NCI-H187 (cell line): ENCODE measurements around the gene TYK2.
"Not testable (repeated sequence)": the region's sequence is repeated elsewhere in the genome, so short reads cannot be mapped to it uniquely, and the experiment has no call there.

Experiments used
- DNase-seq, 2 experiments: peaks; one replicate each; lab custom pipeline; 2025; lab: John Stamatoyannopoulos, UW

TYK2 gene

DNA sequence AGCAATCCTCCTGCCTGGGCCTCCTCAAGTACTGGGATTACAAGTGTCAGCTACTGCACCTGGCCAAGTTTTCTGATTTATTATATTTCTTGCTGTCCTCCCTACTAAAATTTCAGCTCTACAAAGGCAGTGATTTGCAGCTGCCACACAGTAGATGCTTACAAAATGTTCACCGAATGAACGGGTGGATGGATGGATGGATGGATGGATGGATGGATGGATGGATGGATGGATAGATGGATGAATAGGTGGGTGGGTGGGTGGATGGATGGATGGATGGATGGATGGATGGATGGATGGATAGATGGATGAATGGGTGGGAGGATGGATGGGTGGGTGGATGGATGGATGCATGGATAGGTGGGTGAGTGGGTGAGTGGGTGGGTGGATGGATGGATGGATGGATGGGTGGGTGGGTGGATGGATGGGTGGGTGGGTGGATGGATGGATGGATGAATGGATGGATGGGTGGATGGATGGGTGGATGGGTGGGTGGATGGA, 3.2 kb downstream of the TYK2 start:
- DNase-seq, result not testable (repeated sequence)

DNA sequence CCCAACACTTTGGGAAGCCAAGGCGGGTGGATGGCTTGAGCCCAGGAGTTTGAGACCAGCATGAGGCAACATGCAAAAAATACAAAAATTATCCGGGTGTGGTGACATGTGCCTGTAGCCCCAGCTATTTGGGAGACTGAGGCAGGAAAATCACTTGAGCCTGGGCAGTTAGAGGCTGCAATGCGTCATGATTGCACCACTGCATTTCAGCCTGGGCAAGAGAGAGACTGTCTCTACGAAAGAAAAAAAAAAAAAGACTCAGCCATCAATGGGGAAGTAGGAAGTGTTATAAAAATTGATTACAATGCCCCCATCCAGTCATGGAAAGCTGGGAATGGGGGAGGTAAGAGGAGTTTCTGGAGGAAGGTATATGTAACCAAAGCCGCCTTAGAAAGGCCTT, 5.4 kb downstream of the TYK2 start:
- no peak for DNase-seq

DNA sequence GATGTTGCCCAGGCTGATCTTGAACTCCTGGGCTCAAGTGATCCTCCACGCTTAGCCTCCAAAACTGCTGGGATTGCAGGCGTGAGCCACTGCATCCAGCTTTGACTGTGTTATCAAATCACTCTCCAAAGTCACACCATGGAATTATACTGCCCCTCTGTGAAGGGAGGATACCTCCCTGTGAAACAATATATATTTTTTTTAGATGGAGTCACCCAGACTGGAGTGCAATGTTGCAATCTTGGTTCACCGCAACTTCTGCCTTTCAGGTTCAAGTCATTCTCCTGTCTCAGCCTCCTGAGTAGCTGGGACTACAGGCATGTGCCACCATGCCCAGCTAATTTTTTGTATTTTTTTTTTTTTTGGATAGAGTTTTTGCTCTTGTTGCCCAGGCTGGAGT, 7.7 kb downstream of the TYK2 start:
- no peak for DNase-seq

DNA sequence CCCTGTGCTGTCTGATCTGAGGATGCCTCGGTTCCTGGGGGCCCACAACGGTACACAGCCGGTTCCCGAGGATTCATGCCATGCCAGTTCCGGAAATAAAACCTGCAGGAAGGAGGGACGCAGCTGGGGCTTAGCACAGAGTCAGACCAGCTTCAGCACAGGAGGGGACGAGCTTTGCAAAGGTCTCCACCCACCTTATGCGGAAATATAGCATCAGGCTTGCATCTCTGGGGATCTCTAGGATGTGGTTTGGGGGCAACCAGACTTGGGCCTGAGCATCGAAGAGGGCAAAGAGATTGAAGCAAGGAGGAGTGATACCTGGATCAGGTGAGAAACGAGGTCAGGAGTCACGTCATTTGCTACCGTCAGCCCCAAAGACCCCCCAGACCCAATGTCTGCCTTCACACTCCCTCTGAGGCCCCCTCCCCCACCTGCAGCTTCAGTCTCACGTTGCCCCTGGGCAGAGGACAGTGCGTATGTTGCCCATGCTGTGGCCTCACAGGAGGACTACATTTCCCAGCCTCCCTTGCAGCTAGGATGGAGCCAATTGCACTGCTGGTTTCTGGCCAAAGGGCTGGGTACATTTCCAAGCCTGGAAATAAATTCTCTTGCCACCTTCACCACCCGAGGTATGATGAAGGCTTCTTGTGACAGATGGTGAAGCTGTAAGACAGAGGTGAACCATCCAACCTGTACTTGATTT, 12.1 kb downstream of the TYK2 start:
- DNase-seq, result no peak

DNA sequence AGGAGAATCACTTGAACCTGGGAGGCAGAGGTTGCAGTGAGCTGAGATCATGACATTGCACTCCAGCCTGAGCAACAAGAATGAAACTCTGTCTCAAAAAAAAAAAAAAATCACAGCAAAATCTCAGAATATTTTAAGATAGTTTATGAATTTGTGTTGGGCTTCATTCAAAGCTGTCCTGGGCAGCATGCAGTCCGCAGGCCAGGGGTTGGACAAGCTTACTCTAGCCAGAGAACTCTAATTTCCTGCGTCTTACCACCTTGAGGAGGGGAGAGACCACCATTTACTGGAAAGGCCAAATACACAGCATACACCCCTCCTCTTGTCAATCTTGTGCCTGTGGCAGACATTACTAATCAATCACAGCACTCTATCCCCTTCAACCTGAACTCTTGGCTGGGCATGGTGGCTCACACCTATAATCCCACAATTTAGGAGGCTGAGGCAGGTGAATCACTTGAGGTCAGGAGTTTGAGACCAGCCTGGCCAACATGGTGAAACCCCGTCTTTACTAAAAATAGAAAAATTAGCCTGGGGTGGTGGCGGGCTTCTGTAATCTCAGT, 13.3 kb downstream of the TYK2 start:
- not testable (repeated sequence) for DNase-seq

DNA sequence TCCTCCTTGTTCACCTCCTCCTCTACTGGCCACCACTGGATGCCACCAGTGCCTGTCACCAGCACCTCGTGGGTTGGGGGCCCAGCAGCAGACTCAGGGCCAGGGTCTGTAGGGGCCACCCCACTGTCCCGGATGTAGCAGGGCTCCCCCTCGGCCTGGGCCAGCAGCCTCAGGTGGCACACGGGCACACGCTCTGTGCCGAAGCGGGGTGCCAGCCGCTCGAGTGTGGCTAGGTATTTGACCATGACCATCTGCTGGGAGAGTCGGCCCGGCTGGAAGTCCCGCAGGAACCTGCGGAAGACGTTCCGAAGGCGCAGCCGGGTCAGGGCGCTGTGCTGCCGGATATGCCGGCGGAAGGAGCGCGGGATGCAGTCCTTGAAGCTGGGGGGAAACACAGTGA, 14.9 kb downstream of the TYK2 start:
- no peak for DNase-seq

DNA sequence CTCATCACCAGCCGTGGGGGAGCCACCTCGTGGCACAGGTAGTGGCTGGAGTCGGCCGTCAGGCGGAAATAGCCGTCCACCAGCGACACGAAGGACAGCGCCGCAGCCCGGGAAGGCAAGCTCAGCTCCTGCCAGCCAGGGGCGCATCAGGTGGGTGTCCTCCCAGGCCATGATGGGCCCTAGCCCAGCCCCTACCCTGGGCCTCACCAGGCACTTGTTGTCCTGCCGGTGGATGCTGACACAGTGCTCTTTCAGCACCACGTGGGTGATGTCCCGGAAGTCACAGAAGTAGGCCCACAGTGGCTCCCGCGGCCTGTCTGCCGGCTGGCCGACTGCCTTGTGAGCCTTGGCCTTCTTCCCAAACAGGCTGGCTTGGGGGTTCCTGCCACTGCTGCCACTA, 15.7 kb downstream of the TYK2 start:
- DNase-seq, result no peak

DNA sequence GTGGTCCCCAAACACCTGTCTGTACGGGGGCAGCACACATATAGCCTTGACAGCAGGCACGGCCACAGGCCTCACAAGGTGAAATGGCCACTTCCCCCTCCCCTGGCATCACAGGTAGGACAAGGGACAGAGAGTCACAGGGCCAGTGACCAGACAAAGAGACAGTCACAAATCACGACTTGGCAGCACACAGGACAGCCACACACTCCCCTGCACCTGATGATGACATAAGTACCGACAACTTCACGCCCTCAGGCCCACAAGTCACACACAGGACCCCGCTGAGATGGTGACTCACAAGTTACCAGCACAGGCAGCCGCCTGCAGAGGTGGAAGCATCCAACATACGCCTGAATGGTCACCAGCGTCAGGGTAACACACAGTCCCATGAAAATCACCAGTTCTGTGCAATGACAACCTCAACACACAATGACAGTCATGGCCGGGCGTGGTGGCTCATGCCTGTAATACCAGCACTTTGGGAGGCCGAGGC, 16.5 kb downstream of the TYK2 start:
- DNase-seq, result no peak

DNA sequence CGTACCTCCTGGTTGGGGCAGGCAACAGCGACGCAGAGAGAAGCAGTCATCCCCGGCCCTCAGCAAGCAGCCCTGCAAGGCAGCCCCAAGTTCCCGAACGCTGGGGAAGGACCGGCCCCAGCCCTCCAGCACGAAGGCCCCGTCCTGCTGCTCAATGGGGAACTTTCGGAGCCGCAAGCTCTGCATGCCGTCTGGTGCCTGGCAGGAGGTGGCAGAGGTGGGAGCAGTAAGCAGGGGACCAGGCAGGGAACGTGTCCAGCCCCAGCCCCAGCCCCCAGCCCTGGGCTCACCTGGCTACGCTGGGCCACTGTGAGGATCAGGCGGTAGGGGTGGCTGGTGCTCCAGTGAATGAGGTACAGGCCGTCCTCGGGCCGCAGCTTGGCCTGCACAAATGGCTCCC, 18.1 kb downstream of the TYK2 start:
- no peak for DNase-seq

DNA sequence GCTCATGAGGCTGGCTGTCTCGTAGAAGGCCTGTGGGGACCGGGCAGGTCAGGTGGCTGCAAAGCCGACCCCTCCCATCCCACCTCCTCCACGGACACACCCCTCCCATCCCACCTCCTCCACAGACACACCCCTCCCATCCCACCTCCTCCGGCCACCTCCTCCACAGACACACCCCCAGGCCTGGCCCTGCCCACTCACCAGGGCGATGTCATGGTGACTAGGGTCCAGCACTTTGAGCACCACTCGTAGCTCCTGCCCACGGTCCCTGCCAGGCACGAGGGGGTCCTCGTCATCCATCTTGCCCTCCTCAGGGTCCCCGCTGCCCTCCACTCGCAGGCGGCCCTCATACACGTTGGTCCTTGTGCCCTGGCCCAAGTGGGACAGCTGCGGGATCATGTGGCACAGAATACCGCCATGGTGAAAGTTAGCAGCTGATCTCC, 18.8 kb downstream of the TYK2 start:
- no peak for DNase-seq

DNA sequence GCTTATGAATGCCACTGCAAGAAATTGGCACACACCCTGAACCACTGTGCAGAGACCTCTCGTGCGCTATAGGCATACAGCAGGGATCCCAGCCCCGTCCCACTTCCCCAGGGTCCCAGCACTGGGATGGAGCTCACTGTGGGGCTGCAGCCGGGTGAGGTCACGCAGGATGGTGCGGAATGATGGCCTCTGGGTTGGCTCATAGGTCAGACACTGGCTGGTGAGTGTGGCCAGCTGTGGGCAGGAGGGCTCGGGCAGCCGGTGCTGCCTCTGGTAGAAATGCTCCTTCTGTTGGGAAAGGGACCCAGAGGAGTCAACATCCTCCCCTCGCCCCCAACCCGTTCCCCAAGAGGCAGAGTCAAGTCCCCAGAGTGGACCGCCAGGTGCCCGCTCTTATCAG, 23.9 kb downstream of the TYK2 start:
- DNase-seq, result no peak

DNA sequence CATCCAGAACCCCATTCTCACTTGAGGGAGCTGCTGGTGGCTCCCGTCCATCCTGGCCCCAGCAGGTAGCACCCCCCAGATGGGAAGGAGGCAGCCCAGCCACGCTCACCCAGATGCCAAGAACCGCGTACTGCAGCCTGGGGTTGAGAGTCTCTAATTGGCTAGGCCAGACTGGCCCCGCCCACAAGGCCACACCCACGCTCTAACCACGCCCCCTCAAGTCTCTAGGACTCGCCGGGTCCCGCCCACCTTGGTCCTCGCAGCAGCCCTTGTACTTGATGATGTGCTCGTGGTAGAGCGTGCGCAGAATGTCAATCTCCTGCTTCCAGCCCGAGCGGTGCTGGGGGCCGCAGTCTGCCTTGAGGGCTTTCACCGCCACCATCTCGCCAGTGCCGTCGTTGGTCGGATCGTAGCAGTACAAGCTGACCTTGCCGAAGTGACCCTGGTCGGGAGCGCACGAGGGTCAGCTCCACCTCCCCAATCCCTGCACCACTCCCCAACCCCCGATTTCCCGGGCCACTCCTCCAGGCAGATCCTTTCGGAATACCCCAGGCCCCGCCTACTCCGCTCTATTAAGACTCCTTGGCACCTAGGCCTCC, 26.5 kb downstream of the TYK2 start:
- DNase-seq, result no peak

DNA sequence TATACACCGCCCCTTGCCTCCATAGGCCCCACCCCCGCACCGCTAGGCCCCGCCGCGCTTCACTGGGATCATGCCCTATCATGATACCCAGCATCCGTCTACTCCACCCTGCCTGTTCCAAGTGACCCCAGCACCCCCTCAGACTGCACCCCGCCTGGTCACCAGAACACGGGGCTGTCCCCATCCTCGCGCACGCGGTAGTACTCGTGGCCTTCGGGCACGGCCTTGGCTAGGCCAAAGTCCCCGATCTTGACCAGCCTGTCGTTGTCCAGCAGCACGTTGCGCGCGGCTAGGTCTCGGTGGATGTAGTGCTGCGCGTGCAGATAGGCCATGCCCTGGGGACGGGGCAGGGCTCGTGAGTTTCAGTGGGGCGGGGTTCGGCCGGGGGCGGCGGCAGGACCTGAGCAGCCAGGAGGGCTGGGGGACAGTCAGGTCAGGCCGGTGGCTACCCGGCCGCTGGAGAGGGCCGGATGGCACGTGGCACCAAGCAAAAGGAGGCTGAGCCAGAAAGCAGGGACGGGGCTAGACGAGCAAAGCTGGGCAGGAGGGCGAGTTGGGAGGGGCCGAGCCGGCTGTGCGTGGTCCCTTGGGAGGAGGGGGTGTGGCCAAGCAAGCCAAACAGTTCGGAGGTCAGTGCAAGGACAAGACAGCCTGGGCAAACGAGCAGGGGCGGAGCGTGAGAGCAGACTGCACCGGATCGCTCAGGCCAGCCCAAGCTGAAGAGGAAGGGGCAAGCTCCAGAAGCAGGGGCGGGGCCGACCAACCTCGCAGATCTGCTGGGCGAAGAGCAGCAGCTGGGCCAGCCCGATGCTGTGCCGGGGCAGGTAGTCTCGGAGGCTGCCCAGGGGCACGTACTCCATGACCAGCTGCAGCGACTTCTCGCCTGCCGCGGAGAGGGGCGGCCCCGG, 27.4 kb downstream of the TYK2 start:
- peak in 1 of 2 experiments; percentile 12 for DNase-seq

DNA sequence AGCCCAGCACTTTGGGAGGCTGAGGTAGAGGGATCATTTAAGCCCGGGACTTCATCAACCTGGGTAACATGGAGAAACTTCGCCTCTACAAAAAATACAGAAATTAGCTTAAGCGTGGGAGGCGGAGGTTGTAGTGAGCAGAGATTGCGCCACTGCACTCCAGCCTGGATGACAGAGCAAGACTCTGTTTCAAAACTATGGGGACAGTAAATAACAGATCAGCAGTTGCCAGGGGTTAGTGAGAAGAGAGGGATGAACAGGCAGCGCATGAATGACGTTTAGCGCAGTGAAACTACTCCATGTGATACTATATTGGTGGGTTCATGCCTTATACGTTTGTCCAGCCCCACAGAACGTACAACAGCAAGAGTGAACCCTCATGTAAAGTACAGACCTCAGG, 33.9 kb downstream of the TYK2 start:
- DNase-seq, result no peak

DNA sequence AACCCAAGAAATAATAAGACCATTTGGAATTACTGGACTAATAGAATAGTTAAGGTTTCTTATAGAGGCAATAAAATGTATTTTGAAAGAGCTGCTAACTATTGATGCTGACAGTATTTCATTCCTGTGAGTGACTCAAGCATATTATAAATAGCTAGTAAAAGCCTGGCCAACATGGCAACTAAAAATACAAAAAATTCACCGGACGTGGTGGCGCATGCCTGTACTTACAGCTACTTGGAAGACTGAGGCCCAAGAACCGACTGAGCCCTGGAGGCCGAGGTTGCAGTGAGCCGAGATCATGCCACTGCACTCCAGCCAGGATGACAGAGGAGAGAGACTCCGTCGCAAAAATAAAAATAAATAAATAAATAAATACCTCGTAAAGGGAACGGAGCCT, 35.6 kb downstream of the TYK2 start:
- DNase-seq, result no peak

DNA sequence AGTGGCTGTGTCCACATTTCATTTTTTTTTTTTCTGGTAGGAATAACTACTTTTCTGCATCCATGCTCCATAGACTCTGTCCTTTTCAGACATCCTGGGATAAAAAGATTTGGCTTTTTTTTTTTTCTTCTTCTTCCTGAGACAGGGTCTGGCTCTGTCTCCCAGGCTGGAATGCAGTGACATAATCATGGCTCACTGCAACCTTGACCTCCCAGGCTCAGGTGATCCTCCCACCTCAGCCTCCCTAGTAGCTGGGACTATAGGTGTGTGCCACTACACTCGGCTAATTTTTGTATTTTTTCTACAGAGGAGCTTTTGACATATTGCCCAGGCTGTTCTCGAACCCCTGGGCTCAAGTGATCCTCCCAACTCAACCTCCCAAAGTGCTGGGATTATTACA, 36.9 kb downstream of the TYK2 start:
- no peak for DNase-seq

DNA sequence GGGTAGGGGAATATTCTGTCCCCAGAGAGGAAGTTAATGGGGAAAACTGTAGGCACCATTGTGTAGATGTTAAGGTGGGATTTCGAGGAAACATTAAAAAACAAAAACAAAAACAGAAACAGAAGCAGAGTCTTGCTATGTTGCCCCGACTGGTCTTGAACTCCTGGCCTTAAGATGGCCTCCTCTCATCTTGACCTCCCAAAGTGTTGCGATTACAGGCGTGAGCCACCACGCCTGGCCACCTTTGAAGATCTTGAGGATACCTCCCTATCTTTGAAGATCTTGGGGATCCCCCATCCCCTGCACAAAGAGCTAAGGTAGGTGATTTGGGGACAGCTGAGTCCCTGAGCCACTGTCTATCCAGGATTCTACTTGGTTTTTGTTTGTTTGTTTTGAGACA, 40.4 kb downstream of the TYK2 start:
- DNase-seq, result no peak

DNA sequence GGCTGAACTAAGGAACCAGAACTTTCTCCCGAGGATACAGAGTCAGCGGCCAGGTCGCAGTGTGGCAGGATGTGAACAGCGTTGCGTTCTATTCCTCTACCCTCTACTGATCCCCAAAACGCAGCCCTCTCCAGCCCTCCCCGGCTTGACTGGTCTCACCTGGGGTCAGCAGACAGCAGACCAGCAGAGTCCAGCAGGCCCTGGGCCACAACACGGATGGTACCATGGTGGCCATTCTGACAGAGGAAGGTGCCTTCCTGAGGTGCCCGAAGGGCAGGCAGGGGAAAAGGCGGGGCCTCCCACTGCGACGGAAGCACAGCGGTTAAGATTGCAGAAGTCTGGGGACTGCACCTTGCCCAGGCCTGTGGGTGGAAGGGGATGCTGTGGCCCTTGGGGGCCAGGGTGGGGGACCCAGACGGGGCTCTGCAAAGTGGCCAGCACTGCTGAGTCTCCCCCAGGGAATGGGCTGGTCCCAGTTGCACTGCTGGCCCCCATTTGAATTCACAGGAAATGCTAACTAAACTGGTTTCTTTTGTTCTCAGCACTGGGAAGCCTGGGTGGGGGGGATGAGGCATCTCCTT, 40.9 kb downstream of the TYK2 start, which contains the start of gene ICAM3:
ICAM3 (minus strand) TSS at position 245 of the 581 bp plus-strand sequence; CDS start at position 235, 10 bp downstream.
- DNase-seq, result no peak

DNA sequence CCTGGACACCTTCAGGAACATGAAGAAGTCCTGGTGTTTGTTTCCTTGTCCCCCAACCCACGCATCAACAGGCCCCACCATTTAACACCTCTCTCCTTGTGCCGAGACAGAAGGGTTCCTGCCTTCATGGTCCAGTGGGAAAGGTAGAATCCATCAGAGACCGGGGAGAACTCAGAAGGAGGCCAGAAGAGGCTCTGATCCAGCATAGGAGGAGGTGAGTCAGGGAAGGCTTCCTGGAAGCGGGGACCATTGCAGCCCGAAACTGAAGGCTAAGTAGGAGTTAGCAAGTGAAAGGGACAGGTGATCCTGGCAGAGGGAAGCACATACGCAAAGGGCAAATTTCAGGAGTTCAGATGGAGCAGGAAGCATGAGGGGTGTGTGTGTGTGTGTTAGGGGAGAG, 41.4 kb downstream of the TYK2 start:
- no peak for DNase-seq

DNA sequence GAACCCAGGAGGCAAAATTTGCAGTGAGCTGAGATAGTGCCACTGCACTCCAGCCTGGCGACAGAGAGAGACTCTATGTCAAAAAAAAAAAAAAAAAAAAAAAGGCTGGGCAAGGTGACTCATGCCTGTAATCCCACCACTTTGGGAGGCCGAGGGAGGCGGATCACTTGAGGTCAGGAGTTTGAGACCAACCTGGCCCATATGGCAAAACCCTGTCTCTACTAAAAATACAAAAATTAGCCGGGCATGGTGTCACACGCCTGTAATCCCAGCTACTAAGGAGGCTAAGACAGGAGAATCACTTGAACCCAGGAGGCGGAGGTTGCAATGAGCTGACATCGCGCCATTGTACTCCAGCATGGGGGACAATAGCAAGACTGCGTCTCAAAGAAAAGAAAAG, 43.6 kb downstream of the TYK2 start:
- DNase-seq, result not testable (repeated sequence)

DNA sequence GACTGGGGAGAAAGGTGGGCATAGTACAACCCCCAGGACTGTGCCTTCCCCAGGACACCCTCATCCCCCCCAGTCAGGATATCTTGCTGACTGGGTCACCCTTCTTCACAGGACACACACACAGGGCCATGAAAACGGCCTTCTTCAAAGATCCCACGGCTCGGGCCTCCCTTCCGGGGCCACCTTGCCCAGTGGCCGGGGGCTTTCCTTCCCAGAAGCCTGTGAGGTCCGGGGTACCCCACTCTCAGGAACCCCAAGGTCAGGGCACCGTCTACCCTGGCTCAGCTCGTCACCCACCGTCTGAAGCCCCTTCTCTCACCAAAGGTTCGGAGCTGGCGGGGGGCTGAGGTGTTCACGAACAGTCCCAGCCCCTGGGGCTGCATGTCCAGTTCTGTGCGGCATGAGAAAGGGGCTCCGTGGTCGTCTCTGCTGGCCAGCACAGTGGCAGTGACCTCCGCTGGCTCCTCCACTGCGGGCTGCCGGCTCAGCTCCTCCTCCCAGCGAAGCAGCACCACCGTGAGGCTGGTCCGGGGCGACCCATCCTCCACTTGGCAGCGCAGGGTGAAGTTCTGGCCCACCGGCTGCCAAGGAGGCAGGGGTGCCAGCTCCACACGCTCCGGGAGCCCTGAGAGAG, 44.9 kb downstream of the TYK2 start:
- DNase-seq, result no peak
